Measurements from ENCODE around the gene TRDN.

DNA sequence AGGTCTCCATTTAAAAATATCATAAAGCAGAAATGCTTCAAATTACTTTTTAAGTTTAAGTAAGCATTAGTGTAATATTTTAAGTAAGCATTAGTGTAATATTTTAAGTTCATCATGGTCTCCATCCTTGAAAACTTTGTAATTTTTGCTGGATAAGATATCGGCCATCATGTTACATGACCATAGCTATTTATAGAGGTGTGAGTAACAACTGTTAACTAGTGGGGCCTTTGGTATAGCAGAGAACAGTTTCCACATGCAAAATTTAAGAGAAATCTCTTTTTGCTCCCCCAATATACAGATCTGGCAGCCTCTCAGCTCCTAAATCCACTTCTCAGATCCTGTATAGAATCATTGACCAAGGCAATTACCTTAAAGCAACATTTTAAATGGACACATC lies 468 bp downstream of the TRDN start:
- no peak for TF ChIP-seq TOX (CRISPR knock-in tag; IDR thresholded peaks at IDR 0.05; ENCODE audit: borderline replicate concordance)
- TF ChIP-seq ZNF70 (CRISPR knock-in tag; IDR thresholded peaks at IDR 0.05): no peak
- no peak for TF ChIP-seq CSDC2 (CRISPR knock-in tag; IDR thresholded peaks at IDR 0.05)
- no peak for TF ChIP-seq ESRRG (CRISPR knock-in tag; IDR thresholded peaks at IDR 0.05)
- TF ChIP-seq, protein P1, sequence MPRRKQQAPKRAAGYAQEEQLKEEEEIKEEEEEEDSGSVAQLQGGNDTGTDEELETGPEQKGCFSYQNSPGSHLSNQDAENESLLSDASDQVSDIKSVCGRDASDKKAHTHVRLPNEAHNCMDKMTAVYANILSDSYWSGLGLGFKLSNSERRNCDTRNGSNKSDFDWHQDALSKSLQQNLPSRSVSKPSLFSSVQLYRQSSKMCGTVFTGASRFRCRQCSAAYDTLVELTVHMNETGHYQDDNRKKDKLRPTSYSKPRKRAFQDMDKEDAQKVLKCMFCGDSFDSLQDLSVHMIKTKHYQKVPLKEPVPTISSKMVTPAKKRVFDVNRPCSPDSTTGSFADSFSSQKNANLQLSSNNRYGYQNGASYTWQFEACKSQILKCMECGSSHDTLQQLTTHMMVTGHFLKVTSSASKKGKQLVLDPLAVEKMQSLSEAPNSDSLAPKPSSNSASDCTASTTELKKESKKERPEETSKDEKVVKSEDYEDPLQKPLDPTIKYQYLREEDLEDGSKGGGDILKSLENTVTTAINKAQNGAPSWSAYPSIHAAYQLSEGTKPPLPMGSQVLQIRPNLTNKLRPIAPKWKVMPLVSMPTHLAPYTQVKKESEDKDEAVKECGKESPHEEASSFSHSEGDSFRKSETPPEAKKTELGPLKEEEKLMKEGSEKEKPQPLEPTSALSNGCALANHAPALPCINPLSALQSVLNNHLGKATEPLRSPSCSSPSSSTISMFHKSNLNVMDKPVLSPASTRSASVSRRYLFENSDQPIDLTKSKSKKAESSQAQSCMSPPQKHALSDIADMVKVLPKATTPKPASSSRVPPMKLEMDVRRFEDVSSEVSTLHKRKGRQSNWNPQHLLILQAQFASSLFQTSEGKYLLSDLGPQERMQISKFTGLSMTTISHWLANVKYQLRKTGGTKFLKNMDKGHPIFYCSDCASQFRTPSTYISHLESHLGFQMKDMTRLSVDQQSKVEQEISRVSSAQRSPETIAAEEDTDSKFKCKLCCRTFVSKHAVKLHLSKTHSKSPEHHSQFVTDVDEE (CRISPR knock-in tag; IDR thresholded peaks at IDR 0.05): no peak
- TF ChIP-seq BACH2 (CRISPR knock-in tag; IDR thresholded peaks at IDR 0.05; ENCODE audit: borderline replicate concordance): no peak
- TF ChIP-seq OSR1 (CRISPR knock-in tag; IDR thresholded peaks at IDR 0.05): no peak
- TF ChIP-seq ZFP30 (CRISPR knock-in tag; IDR thresholded peaks at IDR 0.05): no peak
- no peak for TF ChIP-seq ZFP3 (CRISPR knock-in tag; IDR thresholded peaks at IDR 0.05)
- TF ChIP-seq ARNTL (CRISPR knock-in tag; IDR thresholded peaks at IDR 0.05; ENCODE audit: borderline replicate concordance, low read depth): no peak
- TF ChIP-seq ZC3H10 (CRISPR knock-in tag; IDR thresholded peaks at IDR 0.05): no peak
- TF ChIP-seq GLIS3 (CRISPR knock-in tag; IDR thresholded peaks at IDR 0.05): no peak
- no peak for TF ChIP-seq PPARA (CRISPR knock-in tag; IDR thresholded peaks at IDR 0.05; ENCODE audit: borderline replicate concordance)
- no peak for TF ChIP-seq RARB (CRISPR knock-in tag; IDR thresholded peaks at IDR 0.05)

All from SK-N-SH treated with all-trans-retinoic acid at 6 μM for 48 hours (cell line).